Ishikawa (cell line): Measurements from ENCODE around the gene KCTD3.

Source experiments
- CEBPB ChIP-seq: IDR thresholded peaks from 2 replicates; pipeline ENCODE4 v1.6.1; 2012
- CREB1 ChIP-seq: IDR thresholded peaks from 2 replicates; pipeline ENCODE4 v1.6.1; 2012; ENCODE audit warnings: low read depth
- EGR1 ChIP-seq: IDR thresholded peaks from 2 replicates; pipeline ENCODE4 v1.6.1; 2012
- EP300 ChIP-seq: IDR thresholded peaks from 2 replicates; pipeline ENCODE4 v1.6.1; 2012; ENCODE audit warnings: borderline replicate concordance
- FOXM1 ChIP-seq: IDR thresholded peaks from 2 replicates; pipeline ENCODE4 v1.6.1; 2012; ENCODE audit warnings: low read depth, borderline replicate concordance
- MAX ChIP-seq: IDR thresholded peaks from 2 replicates; pipeline ENCODE4 v1.6.1; 2012
- NFIC ChIP-seq: IDR thresholded peaks from 2 replicates; pipeline ENCODE4 v1.6.1; 2012
- RAD21 ChIP-seq: IDR thresholded peaks from 2 replicates; pipeline ENCODE4 v1.6.1; 2012; ENCODE audit warnings: low read depth
- REST ChIP-seq: IDR thresholded peaks from 2 replicates; pipeline ENCODE4 v1.6.1; 2012; ENCODE audit warnings: low read depth, mild to moderate bottlenecking
- TAF1 ChIP-seq: IDR thresholded peaks from 2 replicates; pipeline ENCODE4 v1.6.1; 2012; ENCODE audit warnings: low read depth, mild to moderate bottlenecking
- TCF12 ChIP-seq: IDR thresholded peaks from 2 replicates; pipeline ENCODE4 v1.6.1; 2012; ENCODE audit warnings: low read depth
- TEAD4 ChIP-seq: IDR thresholded peaks from 2 replicates; pipeline ENCODE4 v1.6.1; 2012
- USF1 ChIP-seq: IDR thresholded peaks from 2 replicates; pipeline ENCODE4 v1.6.1; 2012
- YY1 ChIP-seq: IDR thresholded peaks from 2 replicates; pipeline ENCODE4 v1.6.1; 2012; ENCODE audit warnings: low read depth
- ZBTB7A ChIP-seq: IDR thresholded peaks from 2 replicates; pipeline ENCODE4 v1.6.1; 2012; ENCODE audit warnings: low read depth

KCTD3 gene

DNA sequence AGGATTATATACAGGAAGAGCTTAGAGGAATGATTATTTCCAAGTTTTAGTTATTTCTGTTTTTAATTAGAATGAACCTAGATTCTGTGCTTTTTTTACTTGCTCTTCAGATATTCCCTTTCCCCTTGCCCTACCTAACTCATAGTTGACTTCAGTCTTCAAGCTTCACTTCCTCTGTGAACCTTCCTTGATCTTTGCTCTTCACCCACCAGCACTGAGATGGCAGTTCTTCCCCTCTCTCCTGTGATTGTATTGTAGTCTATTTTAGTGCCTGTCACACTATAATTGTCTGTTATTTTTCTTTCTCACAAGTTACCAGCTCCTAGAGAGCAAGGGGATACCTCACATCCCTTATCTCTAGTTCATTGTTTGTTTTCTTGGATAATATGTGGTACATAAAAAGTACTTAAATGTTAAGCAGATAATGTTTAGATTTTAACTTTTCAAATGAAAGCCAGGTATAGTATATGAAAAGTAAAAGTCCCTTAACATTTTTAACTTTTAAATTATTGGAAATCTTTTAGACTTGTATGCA, 33.2 kb downstream of the KCTD3 start:
- TF ChIP-seq CEBPB = no peak
- no peak for TF ChIP-seq RAD21
- no peak for TF ChIP-seq EP300
- no peak for TF ChIP-seq CREB1
- TF ChIP-seq FOXM1 = no peak
- no peak for TF ChIP-seq TAF1
- no peak for TF ChIP-seq YY1
- no peak for TF ChIP-seq REST
- no peak for TF ChIP-seq NFIC
- TF ChIP-seq USF1 = no peak
- TF ChIP-seq TCF12 = no peak
- no peak for TF ChIP-seq ZBTB7A

- TF ChIP-seq TCF12 (no peak), USF1 (no peak), TAF1 (no peak), FOXM1 (no peak), ZBTB7A (no peak), NFIC (no peak), RAD21 (no peak), EP300 (no peak), CREB1 (no peak), CEBPB (no peak), EGR1 (no peak), REST (no peak), TEAD4 (no peak), YY1 (no peak)
Measured at GRCh38 chr1:215600867-215601266, 33.8 kb downstream of the KCTD3 start.

DNA sequence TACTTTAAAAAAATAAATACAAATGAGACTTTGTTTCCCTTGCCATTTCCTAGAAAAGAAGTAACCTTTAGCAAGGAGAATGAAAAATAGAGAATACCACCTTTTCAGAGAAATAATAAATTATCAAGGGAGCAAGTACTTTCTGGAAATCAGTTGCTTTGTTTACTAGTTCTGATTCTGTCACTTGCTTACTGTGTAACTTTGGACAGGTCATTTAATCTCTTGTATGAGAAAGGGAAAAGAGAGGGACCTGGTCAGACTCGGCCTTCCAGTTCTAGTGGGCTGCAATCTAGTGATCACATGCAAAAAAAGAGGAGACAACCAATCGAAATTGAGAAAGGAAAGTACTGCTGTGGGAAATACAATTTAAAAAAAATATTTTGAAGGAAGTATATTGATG, 34.2 kb downstream of the KCTD3 start:
- TF ChIP-seq NFIC (no peak), TAF1 (no peak), TEAD4 (no peak)

- TF ChIP-seq TCF12 (no peak), ZBTB7A (no peak), NFIC (no peak), RAD21 (no peak), EGR1 (no peak), TEAD4 (no peak)
Measured at GRCh38 chr1:215603319-215603718, 36.2 kb downstream of the KCTD3 start.

GRCh38 chr1:215605011-215605621, 38.0 kb downstream of the KCTD3 start:
- TF ChIP-seq EP300 = no peak
- no peak for TF ChIP-seq NFIC
- TF ChIP-seq CEBPB = no peak
- TF ChIP-seq MAX = no peak
- no peak for TF ChIP-seq CREB1
- no peak for TF ChIP-seq TEAD4
- TF ChIP-seq RAD21 = no peak
- TF ChIP-seq EGR1 = no peak

- TF ChIP-seq TCF12 (no peak), TAF1 (no peak), NFIC (no peak), EP300 (no peak), EGR1 (no peak), CEBPB (no peak), MAX (no peak), ZBTB7A (no peak), CREB1 (no peak), RAD21 (no peak), REST (no peak), USF1 (no peak), FOXM1 (no peak), YY1 (no peak)
Measured at GRCh38 chr1:215606036-215606435, 38.9 kb downstream of the KCTD3 start.
